ENCODE results near the gene QSOX2.

- TF ChIP-seq CTCF (conservative IDR thresholded peaks at IDR 0.05; ENCODE audit: low read depth, low read length) (no peak), EZH2 (IDR thresholded peaks at IDR 0.05; ENCODE audit: low read length, unreplicated experiment) (no peak)
These were observed 46.5 kb upstream of the QSOX2 start for GRCh38 chr9:136292026-136292538.

Data from PC-3 (cell line).